Measurements from ENCODE around the gene RPL15. TPM values are rescaled to one million over a fixed set of nuclear protein-coding genes. Genes with fewer than 3 reads are reported as not detected.

Gene RPL15
- total and polyA plus RNA-seq, 2 of the 8 experiments (the other 6 are each of a cell fraction or from before 2014, with no cell fraction given) = 2,819 to 6,473 TPM

- TF ChIP-seq, protein P1, sequence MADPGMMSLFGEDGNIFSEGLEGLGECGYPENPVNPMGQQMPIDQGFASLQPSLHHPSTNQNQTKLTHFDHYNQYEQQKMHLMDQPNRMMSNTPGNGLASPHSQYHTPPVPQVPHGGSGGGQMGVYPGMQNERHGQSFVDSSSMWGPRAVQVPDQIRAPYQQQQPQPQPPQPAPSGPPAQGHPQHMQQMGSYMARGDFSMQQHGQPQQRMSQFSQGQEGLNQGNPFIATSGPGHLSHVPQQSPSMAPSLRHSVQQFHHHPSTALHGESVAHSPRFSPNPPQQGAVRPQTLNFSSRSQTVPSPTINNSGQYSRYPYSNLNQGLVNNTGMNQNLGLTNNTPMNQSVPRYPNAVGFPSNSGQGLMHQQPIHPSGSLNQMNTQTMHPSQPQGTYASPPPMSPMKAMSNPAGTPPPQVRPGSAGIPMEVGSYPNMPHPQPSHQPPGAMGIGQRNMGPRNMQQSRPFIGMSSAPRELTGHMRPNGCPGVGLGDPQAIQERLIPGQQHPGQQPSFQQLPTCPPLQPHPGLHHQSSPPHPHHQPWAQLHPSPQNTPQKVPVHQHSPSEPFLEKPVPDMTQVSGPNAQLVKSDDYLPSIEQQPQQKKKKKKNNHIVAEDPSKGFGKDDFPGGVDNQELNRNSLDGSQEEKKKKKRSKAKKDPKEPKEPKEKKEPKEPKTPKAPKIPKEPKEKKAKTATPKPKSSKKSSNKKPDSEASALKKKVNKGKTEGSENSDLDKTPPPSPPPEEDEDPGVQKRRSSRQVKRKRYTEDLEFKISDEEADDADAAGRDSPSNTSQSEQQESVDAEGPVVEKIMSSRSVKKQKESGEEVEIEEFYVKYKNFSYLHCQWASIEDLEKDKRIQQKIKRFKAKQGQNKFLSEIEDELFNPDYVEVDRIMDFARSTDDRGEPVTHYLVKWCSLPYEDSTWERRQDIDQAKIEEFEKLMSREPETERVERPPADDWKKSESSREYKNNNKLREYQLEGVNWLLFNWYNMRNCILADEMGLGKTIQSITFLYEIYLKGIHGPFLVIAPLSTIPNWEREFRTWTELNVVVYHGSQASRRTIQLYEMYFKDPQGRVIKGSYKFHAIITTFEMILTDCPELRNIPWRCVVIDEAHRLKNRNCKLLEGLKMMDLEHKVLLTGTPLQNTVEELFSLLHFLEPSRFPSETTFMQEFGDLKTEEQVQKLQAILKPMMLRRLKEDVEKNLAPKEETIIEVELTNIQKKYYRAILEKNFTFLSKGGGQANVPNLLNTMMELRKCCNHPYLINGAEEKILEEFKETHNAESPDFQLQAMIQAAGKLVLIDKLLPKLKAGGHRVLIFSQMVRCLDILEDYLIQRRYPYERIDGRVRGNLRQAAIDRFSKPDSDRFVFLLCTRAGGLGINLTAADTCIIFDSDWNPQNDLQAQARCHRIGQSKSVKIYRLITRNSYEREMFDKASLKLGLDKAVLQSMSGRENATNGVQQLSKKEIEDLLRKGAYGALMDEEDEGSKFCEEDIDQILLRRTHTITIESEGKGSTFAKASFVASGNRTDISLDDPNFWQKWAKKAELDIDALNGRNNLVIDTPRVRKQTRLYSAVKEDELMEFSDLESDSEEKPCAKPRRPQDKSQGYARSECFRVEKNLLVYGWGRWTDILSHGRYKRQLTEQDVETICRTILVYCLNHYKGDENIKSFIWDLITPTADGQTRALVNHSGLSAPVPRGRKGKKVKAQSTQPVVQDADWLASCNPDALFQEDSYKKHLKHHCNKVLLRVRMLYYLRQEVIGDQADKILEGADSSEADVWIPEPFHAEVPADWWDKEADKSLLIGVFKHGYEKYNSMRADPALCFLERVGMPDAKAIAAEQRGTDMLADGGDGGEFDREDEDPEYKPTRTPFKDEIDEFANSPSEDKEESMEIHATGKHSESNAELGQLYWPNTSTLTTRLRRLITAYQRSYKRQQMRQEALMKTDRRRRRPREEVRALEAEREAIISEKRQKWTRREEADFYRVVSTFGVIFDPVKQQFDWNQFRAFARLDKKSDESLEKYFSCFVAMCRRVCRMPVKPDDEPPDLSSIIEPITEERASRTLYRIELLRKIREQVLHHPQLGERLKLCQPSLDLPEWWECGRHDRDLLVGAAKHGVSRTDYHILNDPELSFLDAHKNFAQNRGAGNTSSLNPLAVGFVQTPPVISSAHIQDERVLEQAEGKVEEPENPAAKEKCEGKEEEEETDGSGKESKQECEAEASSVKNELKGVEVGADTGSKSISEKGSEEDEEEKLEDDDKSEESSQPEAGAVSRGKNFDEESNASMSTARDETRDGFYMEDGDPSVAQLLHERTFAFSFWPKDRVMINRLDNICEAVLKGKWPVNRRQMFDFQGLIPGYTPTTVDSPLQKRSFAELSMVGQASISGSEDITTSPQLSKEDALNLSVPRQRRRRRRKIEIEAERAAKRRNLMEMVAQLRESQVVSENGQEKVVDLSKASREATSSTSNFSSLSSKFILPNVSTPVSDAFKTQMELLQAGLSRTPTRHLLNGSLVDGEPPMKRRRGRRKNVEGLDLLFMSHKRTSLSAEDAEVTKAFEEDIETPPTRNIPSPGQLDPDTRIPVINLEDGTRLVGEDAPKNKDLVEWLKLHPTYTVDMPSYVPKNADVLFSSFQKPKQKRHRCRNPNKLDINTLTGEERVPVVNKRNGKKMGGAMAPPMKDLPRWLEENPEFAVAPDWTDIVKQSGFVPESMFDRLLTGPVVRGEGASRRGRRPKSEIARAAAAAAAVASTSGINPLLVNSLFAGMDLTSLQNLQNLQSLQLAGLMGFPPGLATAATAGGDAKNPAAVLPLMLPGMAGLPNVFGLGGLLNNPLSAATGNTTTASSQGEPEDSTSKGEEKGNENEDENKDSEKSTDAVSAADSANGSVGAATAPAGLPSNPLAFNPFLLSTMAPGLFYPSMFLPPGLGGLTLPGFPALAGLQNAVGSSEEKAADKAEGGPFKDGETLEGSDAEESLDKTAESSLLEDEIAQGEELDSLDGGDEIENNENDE (IDR thresholded peaks at IDR 0.05; ENCODE audit: insufficient replicate concordance, low read length) = no peak
- TF ChIP-seq GTF2F1 (IDR thresholded peaks at IDR 0.05; ENCODE audit: borderline replicate concordance, low read depth, low read length) = no peak
- no peak for TF ChIP-seq TAF1 (IDR thresholded peaks at IDR 0.05; ENCODE audit: low read depth, low read length)
- TF ChIP-seq SUZ12 (IDR thresholded peaks at IDR 0.05; ENCODE audit: low read length) = 0 out of 2 replicates have a peak, but pooled peaks have one; percentile 31
- no peak for TF ChIP-seq EP300 (IDR thresholded peaks at IDR 0.05; ENCODE audit: borderline replicate concordance in 1 of 2, low read depth in 2 of 2, low read length in 2 of 2)
- TF ChIP-seq POU5F1 (IDR thresholded peaks at IDR 0.05; ENCODE audit: low read depth, low read length) = no peak
- no peak for TF ChIP-seq SIRT6 (IDR thresholded peaks at IDR 0.05; ENCODE audit: low read length)
- TF ChIP-seq SIX5 (IDR thresholded peaks at IDR 0.05; ENCODE audit: low read depth, low read length) = no peak
- no peak for TF ChIP-seq NANOG (IDR thresholded peaks at IDR 0.05; ENCODE audit: insufficient read depth, low read depth, low read length, poor library complexity, severe bottlenecking)
- no peak for TF ChIP-seq RAD21 (IDR thresholded peaks at IDR 0.05 in 1 of 2, conservative IDR thresholded peaks at IDR 0.05 in 1 of 2; ENCODE audit: low read depth in 2 of 2, low read length in 2 of 2)
These were observed 613 bp upstream of the RPL15 start (continued) for GRCh38 chr3:23916152-23916885.

Data from H1 (cell line).